Measurements from ENCODE around the gene PAX8. TPM values are rescaled to one million over a fixed set of nuclear protein-coding genes. Genes with fewer than 3 reads are reported as not detected.
A peak's percentile ranks its signal among the peaks of the same experiment; 100 is the strongest.

The PAX8 gene
- total and polyA plus RNA-seq, 2 of the 13 experiments (the other 11 are each of a cell fraction or from before 2014, with no cell fraction given), result 1.5 to 8.8 TPM

- Histone ChIP-seq H2AFZ (ENCODE audit: low read length) (no peak overlapping the region), H3K27me3 (ENCODE audit: control insufficient read depth in 1 of 2, insufficient read depth in 2 of 2, low read length in 2 of 2) (0 out of 5 replicates have a peak, but pooled peaks cover 0 to 4% of the 10 kb centered on the region in 2 experiments), H3K79me2 (ENCODE audit: insufficient read depth, low read length) (no peaks in the 10 kb centered on the region), H3K9me3 (ENCODE audit: low read length) (no peaks in the 10 kb centered on the region), H3K9ac (ENCODE audit: insufficient read depth, low read depth, low read length) (peak overlapping the region; percentile 37; the same call in 1 of the 2 replicates), H3K36me3 (replicated peaks in 1 of 2; ENCODE audit: control insufficient read depth in 1 of 2, insufficient read depth in 2 of 2, low read length in 2 of 2) (no peaks in the 10 kb centered on the region; a peak in 1 of 5 replicates), H3K4me1 (ENCODE audit: insufficient read depth, low read length) (peaks cover 70% of the 10 kb centered on the region), H3K4me3 (replicated peaks in 1 of 3; ENCODE audit: insufficient read depth in 1 of 3, low read depth in 2 of 3, low read length in 3 of 3) (no peak overlapping the region), H3K27ac (ENCODE audit: extremely low read length, insufficient read depth, low read length) (peak overlapping the region; percentile 61), H3K4me2 (ENCODE audit: low read depth, low read length) (peak overlapping the region; percentile 65; the same call in 1 of the 2 replicates), H4K20me1 (ENCODE audit: insufficient read depth, low read length) (no peaks in the 10 kb centered on the region)
- ATAC-seq (no peak), FAIRE-seq (no peak), DNase-seq (ENCODE audit: low spot score) (no peak)
- POLR2A ChIA-PET, result interaction anchor here (0.9 to 6.4 kb wide), 8 partner anchors 13 to 53 kb away, joined by 3 to 97 read pairs (median 9); partner anchors contain the start of gene IL1RN
- in situ Hi-C loops (cut with HindIII; ENCODE audit: extremely low pct_ligation_motif_present, low pct_unique_long_range_greater_than_20kb), result no loop called here
- TF ChIP-seq WIZ (CRISPR knock-in tag; IDR thresholded peaks at IDR 0.05) (no peak), ZNF530 (CRISPR knock-in tag; IDR thresholded peaks at IDR 0.05; ENCODE audit: low read depth) (no peak), ARID3A (IDR thresholded peaks at IDR 0.05; ENCODE audit: low read depth, low read length) (no peak), KLF15 (CRISPR knock-in tag; IDR thresholded peaks at IDR 0.05; ENCODE audit: borderline replicate concordance) (no peak), CREB1 (IDR thresholded peaks at IDR 0.05) (no peak), CREB1 (CRISPR knock-in tag; IDR thresholded peaks at IDR 0.05) (no peak), ZNF607 (CRISPR knock-in tag; IDR thresholded peaks at IDR 0.05; ENCODE audit: borderline replicate concordance) (no peak), NFKB2 (CRISPR knock-in tag; IDR thresholded peaks at IDR 0.05; ENCODE audit: borderline replicate concordance) (no peak), KAT7 (CRISPR knock-in tag; IDR thresholded peaks at IDR 0.05; ENCODE audit: borderline replicate concordance) (no peak), CBX2 (IDR thresholded peaks at IDR 0.05; ENCODE audit: low read depth, low read length) (no peak), CBX2 (CRISPR knock-in tag; IDR thresholded peaks at IDR 0.05; ENCODE audit: low read depth) (no peak), ATF1 (CRISPR knock-in tag; IDR thresholded peaks at IDR 0.05) (no peak), ZNF121 (CRISPR knock-in tag; IDR thresholded peaks at IDR 0.05) (no peak), LRRFIP1 (CRISPR knock-in tag; conservative IDR thresholded peaks at IDR 0.05) (no peak), ZNF674 (CRISPR knock-in tag; IDR thresholded peaks at IDR 0.05; ENCODE audit: low read depth) (no peak)
- CTCF ChIA-PET (ENCODE audit: low intra/inter-chr PET ratio, low total read pairs), result interaction anchor here (0.7 to 1.8 kb wide), 2 partner anchors 42 to 95 kb away, joined by 3 to 24 read pairs; no protein-coding TSS in a partner anchor
- no TSS peak for BruUV-seq (replicated peaks)
- 83% methylated on average over 8 of the region's 8 CpGs for WGBS (ENCODE audit: low lambda C conversion rate)
- intact Hi-C loops (cut with micrococcal nuclease; ENCODE audit: unreplicated experiment), result loop anchor here (1.0 to 2.0 kb wide), 3 partner anchors 13 to 41 kb away; no protein-coding TSS in a partner anchor
Observed at GRCh38 chr2:113179446-113180045, 99.2 kb downstream of the PAX8 start.
